Body of pancreas (tissue), 4 donors: ENCODE data around the gene SCUBE1.

Source experiments
- CTCF ChIP-seq, 7 experiments: fragments of 450-650 bp in 4 of 7; fragments of 200-600 bp in 3 of 7; sonication (generic) in 3 of 7; IDR thresholded peaks; one replicate each; pipeline ENCODE4 v1.5.1; 2016 to 2019; ENCODE audit warnings: antibody characterized with exemption in 7 of 7
- POLR2A ChIP-seq, 3 donors: fragments of 450-650 bp; IDR thresholded peaks; one replicate each; pipeline ENCODE4 v1.6.1; 2016; ENCODE audit warnings: antibody characterized with exemption in 3 of 3, mild to moderate bottlenecking in 2 of 3

- TF ChIP-seq CTCF (IDR thresholded peaks at IDR 0.05) = no peak
- no peak for TF ChIP-seq POLR2A (IDR thresholded peaks at IDR 0.05)
These were observed 95.5 kb downstream of the SCUBE1 start for GRCh38 chr22:43247546-43248260.
